22Rv1 (cell line): ENCODE data around the gene PPP1R26.

Source experiments
- ZFX ChIP-seq: fragments of 450-650 bp; IDR thresholded peaks from 2 replicates; pipeline ENCODE4 v1.6.1; 2017; ENCODE audit warnings: antibody characterized with exemption, borderline replicate concordance
- TF ChIP-seq, protein P1 (sequence below): fragments of 450-650 bp; IDR thresholded peaks from 2 replicates; pipeline ENCODE4 v1.5.1; 2017; ENCODE audit warnings: mild to moderate bottlenecking

DNA sequence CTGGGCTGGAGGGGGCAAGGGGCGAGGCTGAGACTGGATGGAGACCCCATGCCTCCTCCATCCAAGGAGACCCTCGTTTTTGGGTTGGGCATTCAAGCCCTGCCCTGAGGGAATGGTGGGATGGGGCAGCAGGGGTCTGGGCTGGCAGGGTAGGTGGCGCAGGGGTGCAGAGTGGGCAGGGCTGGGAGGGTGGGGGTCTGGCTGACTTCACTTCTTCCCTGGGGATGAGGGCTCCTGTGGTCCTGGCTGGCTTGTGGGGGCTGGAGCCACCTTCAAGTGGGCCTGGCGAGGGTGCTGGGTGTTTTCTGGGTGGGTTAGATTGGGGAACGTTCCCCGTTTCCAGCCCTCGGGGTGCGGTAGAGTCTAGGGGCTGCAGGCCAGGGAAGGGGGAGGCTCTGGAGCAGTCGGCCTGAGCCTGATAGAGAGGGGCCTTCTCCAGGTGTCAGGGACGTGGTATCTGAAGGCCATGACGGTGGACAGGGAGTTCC, 42.1 kb downstream of the PPP1R26 start:
- TF ChIP-seq, protein P1, sequence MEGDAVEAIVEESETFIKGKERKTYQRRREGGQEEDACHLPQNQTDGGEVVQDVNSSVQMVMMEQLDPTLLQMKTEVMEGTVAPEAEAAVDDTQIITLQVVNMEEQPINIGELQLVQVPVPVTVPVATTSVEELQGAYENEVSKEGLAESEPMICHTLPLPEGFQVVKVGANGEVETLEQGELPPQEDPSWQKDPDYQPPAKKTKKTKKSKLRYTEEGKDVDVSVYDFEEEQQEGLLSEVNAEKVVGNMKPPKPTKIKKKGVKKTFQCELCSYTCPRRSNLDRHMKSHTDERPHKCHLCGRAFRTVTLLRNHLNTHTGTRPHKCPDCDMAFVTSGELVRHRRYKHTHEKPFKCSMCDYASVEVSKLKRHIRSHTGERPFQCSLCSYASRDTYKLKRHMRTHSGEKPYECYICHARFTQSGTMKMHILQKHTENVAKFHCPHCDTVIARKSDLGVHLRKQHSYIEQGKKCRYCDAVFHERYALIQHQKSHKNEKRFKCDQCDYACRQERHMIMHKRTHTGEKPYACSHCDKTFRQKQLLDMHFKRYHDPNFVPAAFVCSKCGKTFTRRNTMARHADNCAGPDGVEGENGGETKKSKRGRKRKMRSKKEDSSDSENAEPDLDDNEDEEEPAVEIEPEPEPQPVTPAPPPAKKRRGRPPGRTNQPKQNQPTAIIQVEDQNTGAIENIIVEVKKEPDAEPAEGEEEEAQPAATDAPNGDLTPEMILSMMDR, result no peak
- no peak for TF ChIP-seq ZFX
